Medulla oblongata (tissue), 1 donor: Measurements from ENCODE around the gene SLC29A3.
A peak's percentile ranks its signal among the peaks of the same experiment; 100 is the strongest.
"Not testable (repeated sequence)": the region's sequence is repeated elsewhere in the genome, so short reads cannot be mapped to it uniquely, and the experiment has no call there.

Source experiments
- DNase-seq: peaks from one replicate; pipeline ENCODE4 v3.0.0-alpha.2; 2015; ENCODE audit errors: extremely low spot score

SLC29A3 gene

GRCh38 chr10:71283876-71284275 is 35.2 kb upstream of the SLC29A3 start:
- no peak for DNase-seq

GRCh38 chr10:71284544-71285179 is 34.4 kb upstream of the SLC29A3 start:
- DNase-seq = no peak

- DNase-seq = peak; percentile 63
These were observed 33.9 kb upstream of the SLC29A3 start for GRCh38 chr10:71285180-71285545.

- no peak for DNase-seq
These were observed 33.1 kb upstream of the SLC29A3 start for GRCh38 chr10:71285986-71286385.

- no peak for DNase-seq
These were observed 32.4 kb upstream of the SLC29A3 start for GRCh38 chr10:71286521-71287294.

- DNase-seq = no peak
These were observed 31.6 kb upstream of the SLC29A3 start for GRCh38 chr10:71287456-71287855.

- no peak for DNase-seq
These were observed 30.6 kb upstream of the SLC29A3 start for GRCh38 chr10:71288461-71288860.

GRCh38 chr10:71289421-71290130 is 29.5 kb upstream of the SLC29A3 start:
- DNase-seq = no peak

- no peak for DNase-seq
These were observed 28.7 kb upstream of the SLC29A3 start for GRCh38 chr10:71290331-71290730.

- no peak for DNase-seq
These were observed 28.1 kb upstream of the SLC29A3 start for GRCh38 chr10:71290806-71291527.

GRCh38 chr10:71291528-71291900 is 27.5 kb upstream of the SLC29A3 start:
- no peak for DNase-seq

- DNase-seq = no peak
These were observed 26.2 kb upstream of the SLC29A3 start for GRCh38 chr10:71292624-71293445.

- DNase-seq = no peak
These were observed 25.5 kb upstream of the SLC29A3 start for GRCh38 chr10:71293446-71294084.

- no peak for DNase-seq
These were observed 24.9 kb upstream of the SLC29A3 start for GRCh38 chr10:71294091-71294561.

GRCh38 chr10:71294856-71295255 is 24.2 kb upstream of the SLC29A3 start:
- DNase-seq = no peak

- DNase-seq = no peak
These were observed 23.4 kb upstream of the SLC29A3 start for GRCh38 chr10:71295641-71296040.

- DNase-seq = no peak
These were observed 23.0 kb upstream of the SLC29A3 start for GRCh38 chr10:71296086-71296485.

- not testable (repeated sequence) for DNase-seq
These were observed 22.2 kb upstream of the SLC29A3 start for GRCh38 chr10:71296811-71297210.

- DNase-seq = no peak
These were observed 21.7 kb upstream of the SLC29A3 start for GRCh38 chr10:71297343-71297742.

GRCh38 chr10:71299071-71299785 is 19.8 kb upstream of the SLC29A3 start:
- DNase-seq = no peak
